Measurements from ENCODE around the gene PLEKHG4B.

PLEKHG4B gene

GRCh38 chr5:167511-167910 lies 75.5 kb downstream of the PLEKHG4B start:
- Mint-ChIP-seq H3K9me3 (no peaks in the 10 kb centered on the region), H3K27ac (no peak overlapping the region), H3K4me3 (no peak overlapping the region), H3K36me3 (ENCODE audit: low read depth) (peaks cover 11% of the 10 kb centered on the region), H3K27me3 (ENCODE audit: low read depth) (peaks cover 7% of the 10 kb centered on the region), H3K4me1 (peaks cover 10% of the 10 kb centered on the region)
- TF ChIP-seq CTCF (IDR thresholded peaks at IDR 0.05; ENCODE audit: unreplicated experiment in 3 of 3) = no peak

GRCh38 chr5:167982-168660 lies 76.2 kb downstream of the PLEKHG4B start:
- H3K27me3 Mint-ChIP-seq (ENCODE audit: low read depth) = peaks cover 10% of the 10 kb centered on the region
- no peak for TF ChIP-seq CTCF (IDR thresholded peaks at IDR 0.05; ENCODE audit: unreplicated experiment in 3 of 3)
- no peaks in the 10 kb centered on the region for H3K9me3 Mint-ChIP-seq
- H3K4me3 Mint-ChIP-seq = peak overlapping the region in 2 of 3 experiments; percentile 44
- peak overlapping the region in 2 of 3 experiments; percentile 44 to 88 for H3K27ac Mint-ChIP-seq
- peaks cover 11% of the 10 kb centered on the region for H3K36me3 Mint-ChIP-seq (ENCODE audit: low read depth)
- H3K4me1 Mint-ChIP-seq = peaks cover 10% of the 10 kb centered on the region

DNA sequence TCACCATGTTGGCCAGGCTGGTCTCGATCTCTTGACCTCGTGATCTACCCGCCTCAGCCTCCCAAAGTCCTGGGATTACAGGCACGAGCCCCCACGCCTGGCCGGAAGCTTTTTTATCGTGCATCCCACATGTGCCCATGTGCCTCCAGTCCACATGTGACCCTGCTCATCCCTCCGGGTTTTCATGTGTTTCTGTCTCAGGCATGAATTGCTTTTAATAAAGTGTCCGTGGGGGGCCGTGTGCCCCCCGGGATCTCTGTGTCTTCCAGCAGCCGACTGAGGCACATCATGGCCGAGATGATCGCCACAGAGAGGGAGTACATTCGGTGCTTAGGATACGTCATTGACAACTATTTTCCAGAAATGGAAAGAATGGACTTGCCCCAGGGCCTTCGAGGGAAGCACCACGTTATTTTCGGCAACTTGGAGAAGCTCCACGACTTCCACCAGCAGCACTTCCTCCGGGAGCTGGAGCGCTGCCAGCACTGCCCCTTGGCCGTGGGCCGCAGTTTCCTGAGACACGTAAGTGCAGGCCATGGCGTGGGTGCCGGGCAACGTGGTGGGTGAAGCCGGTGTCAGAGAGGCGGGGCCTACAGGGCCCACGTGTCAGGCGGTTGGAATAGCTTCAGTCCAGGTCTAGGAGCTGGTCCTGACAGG lies 77.2 kb downstream of the PLEKHG4B start:
- Mint-ChIP-seq H3K36me3 (ENCODE audit: low read depth) (peaks cover 4% of the 10 kb centered on the region), H3K27ac (no peak overlapping the region), H3K4me3 (no peak overlapping the region), H3K4me1 (peaks cover 15% of the 10 kb centered on the region), H3K9me3 (no peaks in the 10 kb centered on the region), H3K27me3 (ENCODE audit: low read depth) (peaks cover 12% of the 10 kb centered on the region)
- TF ChIP-seq CTCF (IDR thresholded peaks at IDR 0.05; ENCODE audit: unreplicated experiment in 3 of 3) = no peak

GRCh38 chr5:169728-170094 lies 77.7 kb downstream of the PLEKHG4B start:
- no peak overlapping the region for H3K4me3 Mint-ChIP-seq
- no peaks in the 10 kb centered on the region for H3K36me3 Mint-ChIP-seq (ENCODE audit: low read depth)
- TF ChIP-seq CTCF (IDR thresholded peaks at IDR 0.05; ENCODE audit: unreplicated experiment in 3 of 3) = no peak
- no peaks in the 10 kb centered on the region for H3K9me3 Mint-ChIP-seq
- H3K4me1 Mint-ChIP-seq = peaks cover 15% of the 10 kb centered on the region
- H3K27me3 Mint-ChIP-seq (ENCODE audit: low read depth) = peaks cover 10% of the 10 kb centered on the region
- H3K27ac Mint-ChIP-seq = peak overlapping the region in 1 of 3 experiments; percentile 50

DNA sequence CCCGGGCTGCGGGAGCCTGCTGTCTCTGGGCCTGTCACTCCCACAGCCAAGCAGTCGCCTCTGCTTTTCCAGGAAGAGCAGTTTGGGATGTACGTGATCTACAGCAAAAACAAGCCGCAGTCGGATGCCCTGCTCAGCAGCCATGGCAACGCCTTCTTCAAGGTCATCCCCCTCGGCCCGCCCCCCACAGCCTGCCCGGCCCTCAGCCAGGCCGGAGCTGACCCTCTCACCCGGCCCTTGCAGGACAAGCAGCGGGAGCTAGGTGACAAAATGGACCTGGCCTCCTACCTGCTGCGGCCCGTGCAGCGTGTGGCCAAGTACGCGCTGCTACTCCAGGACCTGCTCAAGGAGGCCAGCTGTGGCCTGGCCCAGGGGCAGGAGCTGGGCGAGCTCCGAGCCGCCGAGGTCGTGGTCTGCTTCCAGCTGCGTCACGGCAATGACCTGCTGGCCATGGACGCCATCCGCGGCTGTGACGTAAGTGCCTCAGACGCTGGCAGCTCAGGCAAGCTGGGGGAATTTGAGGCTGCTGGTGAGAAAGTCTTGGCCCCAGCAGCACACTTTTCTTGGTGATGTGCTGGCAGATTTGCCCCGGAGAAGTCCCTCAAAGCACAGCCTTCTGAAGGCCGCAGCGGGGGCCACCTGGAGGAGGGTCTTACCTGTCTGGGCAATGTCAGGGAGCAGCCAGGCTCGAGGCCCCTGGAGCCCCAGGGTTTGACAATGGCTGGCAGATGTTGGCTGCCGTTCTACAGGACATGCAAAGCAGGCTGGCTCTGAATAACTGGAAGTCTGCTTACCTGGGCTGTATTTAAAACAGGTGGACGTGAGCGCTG lies 79.2 kb downstream of the PLEKHG4B start:
- H3K27me3 Mint-ChIP-seq (ENCODE audit: low read depth) = peaks cover 10% of the 10 kb centered on the region
- no peak overlapping the region for H3K4me3 Mint-ChIP-seq
- H3K4me1 Mint-ChIP-seq = peaks cover 15% of the 10 kb centered on the region
- no peaks in the 10 kb centered on the region for H3K36me3 Mint-ChIP-seq (ENCODE audit: low read depth)
- peak overlapping the region in 1 of 3 experiments; percentile 57 for H3K27ac Mint-ChIP-seq
- H3K9me3 Mint-ChIP-seq = no peaks in the 10 kb centered on the region
- TF ChIP-seq CTCF (IDR thresholded peaks at IDR 0.05; ENCODE audit: unreplicated experiment in 3 of 3) = no peak
